Measurements from ENCODE around the gene RHBDF2.

RHBDF2 gene

GRCh38 chr17:76493505-76494167 lies 7.6 kb downstream of the RHBDF2 start:
- Histone ChIP-seq H3K9me3 (replicated peaks; ENCODE audit: insufficient read depth, low read length) (no peaks in the 10 kb centered on the region), H3K4me3 (ENCODE audit: low read length) (peak overlapping the region; percentile 10; the same call in 1 of the 2 replicates), H3K4me2 (ENCODE audit: low read depth, low read length) (peak overlapping the region; percentile 75), H3K4me1 (ENCODE audit: low read length) (peaks cover 54% of the 10 kb centered on the region), H3K36me3 (replicated peaks; ENCODE audit: insufficient read depth, low read length) (no peaks in the 10 kb centered on the region), H3K9me2 (replicated peaks; ENCODE audit: insufficient read depth, low read length) (no peaks in the 10 kb centered on the region), H3K9ac (ENCODE audit: low read length) (peak overlapping the region; percentile 61), H3K27ac (ENCODE audit: low read length) (peak overlapping the region; percentile 83), H3K27me3 (replicated peaks; ENCODE audit: insufficient read depth, low read length) (no peaks in the 10 kb centered on the region), H3K79me2 (ENCODE audit: low read length) (peaks cover 52% of the 10 kb centered on the region), H2AFZ (ENCODE audit: low read length) (peak overlapping the region; percentile 3; the same call in 1 of the 2 replicates), H3F3A (ENCODE audit: insufficient read depth, low read length) (peaks cover 25% of the 10 kb centered on the region), H4K20me1 (ENCODE audit: insufficient read depth, low read length) (no peaks in the 10 kb centered on the region)
- DNase-seq = peak; percentile 22
- TF ChIP-seq EZH2phosphoT487 (IDR thresholded peaks at IDR 0.05; ENCODE audit: low read length) (no peak), EZH2 (optimal IDR thresholded peaks at IDR 0.05; ENCODE audit: low read depth, low read length) (no peak), CTCF (IDR thresholded peaks at IDR 0.05; ENCODE audit: low read length) (no peak)

GRCh38 chr17:76492989-76493501 lies 8.2 kb downstream of the RHBDF2 start:
- H3K9me3 ChIP-seq (replicated peaks; ENCODE audit: insufficient read depth, low read length) = no peaks in the 10 kb centered on the region
- TF ChIP-seq EZH2 (optimal IDR thresholded peaks at IDR 0.05; ENCODE audit: low read depth, low read length) (no peak), EZH2phosphoT487 (IDR thresholded peaks at IDR 0.05; ENCODE audit: low read length) (no peak), CTCF (IDR thresholded peaks at IDR 0.05; ENCODE audit: low read length) (no peak)
- peak overlapping the region; percentile 83 for H3K27ac ChIP-seq (ENCODE audit: low read length)
- H3K4me3 ChIP-seq (ENCODE audit: low read length) = peak overlapping the region; percentile 10; the same call in 1 of the 2 replicates
- H3K79me2 ChIP-seq (ENCODE audit: low read length) = peaks cover 47% of the 10 kb centered on the region
- peak; percentile 81 for DNase-seq
- no peaks in the 10 kb centered on the region for H4K20me1 ChIP-seq (ENCODE audit: insufficient read depth, low read length)
- peaks cover 25% of the 10 kb centered on the region for H3F3A ChIP-seq (ENCODE audit: insufficient read depth, low read length)
- peak overlapping the region; percentile 61 for H3K9ac ChIP-seq (ENCODE audit: low read length)
- no peaks in the 10 kb centered on the region for H3K9me2 ChIP-seq (replicated peaks; ENCODE audit: insufficient read depth, low read length)
- H3K4me1 ChIP-seq (ENCODE audit: low read length) = peaks cover 49% of the 10 kb centered on the region
- no peaks in the 10 kb centered on the region for H3K27me3 ChIP-seq (replicated peaks; ENCODE audit: insufficient read depth, low read length)
- H2AFZ ChIP-seq (ENCODE audit: low read length) = peak overlapping the region; percentile 3; the same call in 1 of the 2 replicates
- no peaks in the 10 kb centered on the region for H3K36me3 ChIP-seq (replicated peaks; ENCODE audit: insufficient read depth, low read length)
- peak overlapping the region; percentile 75 for H3K4me2 ChIP-seq (ENCODE audit: low read depth, low read length)

GRCh38 chr17:76492123-76492988 lies 8.9 kb downstream of the RHBDF2 start:
- Histone ChIP-seq H3K9ac (ENCODE audit: low read length) (peak overlapping the region; percentile 61), H4K20me1 (ENCODE audit: insufficient read depth, low read length) (no peaks in the 10 kb centered on the region)
- TF ChIP-seq EZH2 (optimal IDR thresholded peaks at IDR 0.05; ENCODE audit: low read depth, low read length) (no peak), CTCF (IDR thresholded peaks at IDR 0.05; ENCODE audit: low read length) (no peak), EZH2phosphoT487 (IDR thresholded peaks at IDR 0.05; ENCODE audit: low read length) (no peak)

More at GRCh38 chr17:76492123-76492988, 8.9 kb downstream of the RHBDF2 start:
- Histone ChIP-seq H3K36me3 (replicated peaks; ENCODE audit: insufficient read depth, low read length) (no peaks in the 10 kb centered on the region), H3K4me2 (ENCODE audit: low read depth, low read length) (peak overlapping the region; percentile 75), H3K27me3 (replicated peaks; ENCODE audit: insufficient read depth, low read length) (no peaks in the 10 kb centered on the region), H3K4me1 (ENCODE audit: low read length) (peaks cover 43% of the 10 kb centered on the region), H3K9me3 (replicated peaks; ENCODE audit: insufficient read depth, low read length) (no peaks in the 10 kb centered on the region), H3K9me2 (replicated peaks; ENCODE audit: insufficient read depth, low read length) (no peaks in the 10 kb centered on the region), H2AFZ (ENCODE audit: low read length) (no peak overlapping the region), H3K4me3 (ENCODE audit: low read length) (no peak overlapping the region; the same call in 1 of the 2 replicates), H3K27ac (ENCODE audit: low read length) (peak overlapping the region; percentile 83), H3K79me2 (ENCODE audit: low read length) (peaks cover 40% of the 10 kb centered on the region), H3F3A (ENCODE audit: insufficient read depth, low read length) (peaks cover 25% of the 10 kb centered on the region)
- no peak for DNase-seq

Data from MM.1S (cell line).